ENCODE results near the gene PPP1R9A. TPM values are rescaled to one million over a fixed set of nuclear protein-coding genes. Genes with fewer than 3 reads are reported as not detected.

Gene PPP1R9A
- total and polyA plus RNA-seq, 4 donors, result 2.2 to 59.1 (median 14.6) TPM

GRCh38 chr7:94970085-94970576, 62.7 kb downstream of the PPP1R9A start:
- ATAC-seq (ENCODE audit: insufficient read depth, low FRiP score) (no peak), DNase-seq (no peak)
- 91 to 93% methylated on average over 7 of the region's 7 CpGs for WGBS, 2 donors
- Histone ChIP-seq H3K9me3 (ENCODE audit: control insufficient read depth in 4 of 4, insufficient read depth in 3 of 4, low read length in 3 of 4) (peaks cover 0 to 1% (median 0%) of the 10 kb centered on the region in 4 donors), H3K4me3 (no peak overlapping the region), H3K36me3 (ENCODE audit: control insufficient read depth in 4 of 4, insufficient read depth in 4 of 4, low read length in 4 of 4) (no peaks in the 10 kb centered on the region), H3K27ac (ENCODE audit: low read depth in 1 of 2, low read length in 1 of 2) (no peak overlapping the region), H3K4me1 (ENCODE audit: control insufficient read depth in 5 of 5, insufficient read depth in 5 of 5, low read length in 5 of 5) (peaks cover 0 to 11% (median 7%) of the 10 kb centered on the region in 5 donors), H3K9ac (ENCODE audit: insufficient read depth in 1 of 2, low read length in 2 of 2) (no peak overlapping the region), H3K27me3 (ENCODE audit: control insufficient read depth in 3 of 3, insufficient read depth in 3 of 3, low read length in 2 of 3) (no peaks in the 10 kb centered on the region)
- TF ChIP-seq CTCF (IDR thresholded peaks at IDR 0.05; ENCODE audit: control extremely low read depth, extremely low read depth), result no peak

- 48 to 78% methylated on average over 4 of the region's 4 CpGs for WGBS, 2 donors
- ATAC-seq (ENCODE audit: insufficient read depth, low FRiP score) (no peak), DNase-seq (peak in 2 of 3 donors; percentile 7 to 16)
- H3K4me1 ChIP-seq (ENCODE audit: control insufficient read depth in 5 of 5, insufficient read depth in 5 of 5, low read length in 5 of 5), result peaks cover 3 to 11% (median 7%) of the 10 kb centered on the region in 5 donors
- H3K4me3 ChIP-seq, result no peak overlapping the region
- H3K27ac ChIP-seq (ENCODE audit: low read depth in 1 of 2, low read length in 1 of 2), result no peak overlapping the region
- no peak for TF ChIP-seq CTCF (IDR thresholded peaks at IDR 0.05; ENCODE audit: control extremely low read depth, extremely low read depth)
- H3K9me3 ChIP-seq (ENCODE audit: control insufficient read depth in 4 of 4, insufficient read depth in 3 of 4, low read length in 3 of 4), result peaks cover 0 to 1% (median 0%) of the 10 kb centered on the region in 4 donors
- H3K9ac ChIP-seq (ENCODE audit: insufficient read depth in 1 of 2, low read length in 2 of 2), result no peak overlapping the region
- H3K27me3 ChIP-seq (ENCODE audit: control insufficient read depth in 3 of 3, insufficient read depth in 3 of 3, low read length in 2 of 3), result no peaks in the 10 kb centered on the region
- H3K36me3 ChIP-seq (ENCODE audit: control insufficient read depth in 4 of 4, insufficient read depth in 4 of 4, low read length in 4 of 4), result no peaks in the 10 kb centered on the region
Measured at GRCh38 chr7:94971051-94971867, 63.9 kb downstream of the PPP1R9A start.

- no peak for TF ChIP-seq CTCF (IDR thresholded peaks at IDR 0.05; ENCODE audit: control extremely low read depth, extremely low read depth)
- DNase-seq (no peak), ATAC-seq (ENCODE audit: insufficient read depth, low FRiP score) (no peak)
- peaks cover 0 to 1% (median 0%) of the 10 kb centered on the region in 4 donors for H3K9me3 ChIP-seq (ENCODE audit: control insufficient read depth in 4 of 4, insufficient read depth in 3 of 4, low read length in 3 of 4)
- peaks cover 3 to 11% (median 7%) of the 10 kb centered on the region in 5 donors for H3K4me1 ChIP-seq (ENCODE audit: control insufficient read depth in 5 of 5, insufficient read depth in 5 of 5, low read length in 5 of 5)
- no peaks in the 10 kb centered on the region for H3K36me3 ChIP-seq (ENCODE audit: control insufficient read depth in 4 of 4, insufficient read depth in 4 of 4, low read length in 4 of 4)
- 45 to 72% methylated on average over 2 of the region's 2 CpGs for WGBS, 2 donors
- H3K4me3 ChIP-seq, result no peak overlapping the region
- H3K27ac ChIP-seq (ENCODE audit: low read depth in 1 of 2, low read length in 1 of 2), result no peak overlapping the region
- no peak overlapping the region for H3K9ac ChIP-seq (ENCODE audit: insufficient read depth in 1 of 2, low read length in 2 of 2)
- no peaks in the 10 kb centered on the region for H3K27me3 ChIP-seq (ENCODE audit: control insufficient read depth in 3 of 3, insufficient read depth in 3 of 3, low read length in 2 of 3)
Measured at GRCh38 chr7:94972296-94972695, 64.9 kb downstream of the PPP1R9A start.

Data from lung (tissue), 12 donors.